Osteoblast (primary cell): ENCODE results near the gene CDKN1C. TPM values are rescaled to one million over a fixed set of nuclear protein-coding genes. Genes with fewer than 3 reads are reported as not detected.

ENCODE experiments used
- DNase-seq: peaks from one replicate; pipeline ENCODE4 v3.0.0; 2011; ENCODE audit warnings: low spot score, mixed read lengths; ENCODE audit not compliant: insufficient read length; ENCODE audit errors: missing footprints
- H2AFZ ChIP-seq: 2 replicates; pipeline ENCODE4 v1.6.0; 2011; ENCODE audit warnings: mild to moderate bottlenecking, low read length
- H3K27ac ChIP-seq: 2 replicates; pipeline ENCODE4 v1.5.1; 2011; ENCODE audit warnings: mild to moderate bottlenecking, low read depth, low read length, moderate library complexity
- H3K27me3 ChIP-seq: 2 replicates; pipeline ENCODE4 v1.6.0; 2012; ENCODE audit warnings: mild to moderate bottlenecking, control low read depth, inconsistent platforms, low read length, moderate library complexity; ENCODE audit not compliant: insufficient read depth
- H3K36me3 ChIP-seq: 2 replicates; pipeline ENCODE4 v1.5.1; 2011; ENCODE audit warnings: mild to moderate bottlenecking, low read length, control low read depth, moderate library complexity; ENCODE audit not compliant: insufficient read depth
- H3K4me1 ChIP-seq: 2 replicates; pipeline ENCODE4 v1.5.1; 2011; ENCODE audit warnings: mild to moderate bottlenecking, low read length, control low read depth, moderate library complexity; ENCODE audit not compliant: insufficient read depth
- H3K4me2 ChIP-seq: 2 replicates; pipeline ENCODE4 v1.6.0; 2011; ENCODE audit warnings: mild to moderate bottlenecking, low read length; ENCODE audit not compliant: insufficient read depth
- H3K4me3 ChIP-seq: fragments of 200-600 bp; sonication (generic); 3 replicates; pipeline ENCODE4 v1.5.1; 2012; ENCODE audit warnings: mild to moderate bottlenecking, low read length, inconsistent platforms; ENCODE audit not compliant: insufficient read depth
- H3K79me2 ChIP-seq: 2 replicates; pipeline ENCODE4 v1.6.0; 2012; ENCODE audit warnings: mild to moderate bottlenecking, low read length, control low read depth, inconsistent platforms; ENCODE audit not compliant: insufficient read depth
- H3K9me3 ChIP-seq: 2 replicates; pipeline ENCODE4 v1.5.1; 2011; ENCODE audit warnings: low read depth, low read length, control low read depth
- H4K20me1 ChIP-seq: 2 replicates; pipeline ENCODE4 v1.6.0; 2012; ENCODE audit warnings: mild to moderate bottlenecking, low read length, control low read depth; ENCODE audit not compliant: insufficient read depth
- CTCF ChIP-seq: IDR thresholded peaks from 2 replicates; pipeline ENCODE4 v1.5.1; 2011; ENCODE audit warnings: mild to moderate bottlenecking, low read depth, low read length, moderate library complexity; ENCODE audit errors: extremely low read depth
- total RNA-seq: library from RNA; depleted of rRNA; stranded (reverse); fragments of >200 nt; gene quantifications from 2 replicates; pipeline ENCODE4 v1.2.3, GENCODE V29; 2012

The CDKN1C gene
- total RNA-seq, 1 donor, result 10.9 TPM

DNA sequence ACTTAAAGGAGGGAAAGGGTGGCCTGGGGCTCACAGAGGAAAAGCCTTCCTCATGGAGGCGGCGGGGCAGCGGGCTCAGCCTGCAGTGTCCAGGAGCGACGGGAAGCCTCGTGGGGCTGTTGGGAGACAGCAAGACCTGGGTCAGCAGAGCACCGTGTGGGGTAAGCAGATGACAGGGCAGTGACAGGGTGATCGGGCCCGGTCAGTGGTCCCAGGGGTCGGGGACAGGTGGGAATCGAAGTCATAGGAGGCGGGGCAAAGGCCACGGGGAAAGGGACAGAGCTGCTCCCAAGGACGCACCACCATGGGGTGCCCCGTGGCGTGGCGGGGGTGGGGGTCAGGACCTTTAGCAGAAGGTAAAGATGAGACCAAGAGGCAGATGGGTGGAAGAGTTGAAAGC, 49.8 kb downstream of the CDKN1C start:
- Histone ChIP-seq H3K27me3 (peaks cover 14% of the 10 kb centered on the region), H2AFZ (no peak overlapping the region), H3K4me1 (no peaks in the 10 kb centered on the region), H4K20me1 (no peaks in the 10 kb centered on the region), H3K27ac (no peak overlapping the region), H3K4me3 (no peak overlapping the region), H3K4me2 (no peak overlapping the region), H3K36me3 (no peaks in the 10 kb centered on the region), H3K79me2 (no peaks in the 10 kb centered on the region), H3K9me3 (no peaks in the 10 kb centered on the region)
- DNase-seq, result no peak
- TF ChIP-seq CTCF, result no peak

- H3K27me3 ChIP-seq, result peaks cover 14% of the 10 kb centered on the region
- no peaks in the 10 kb centered on the region for H3K79me2 ChIP-seq
- no peak overlapping the region for H3K4me2 ChIP-seq
- TF ChIP-seq CTCF, result no peak
- DNase-seq, result no peak
- no peak overlapping the region for H3K4me3 ChIP-seq
- H3K4me1 ChIP-seq, result no peaks in the 10 kb centered on the region
- no peaks in the 10 kb centered on the region for H3K9me3 ChIP-seq
- no peak overlapping the region for H3K27ac ChIP-seq
- H2AFZ ChIP-seq, result no peak overlapping the region
- no peaks in the 10 kb centered on the region for H3K36me3 ChIP-seq
- H4K20me1 ChIP-seq, result no peaks in the 10 kb centered on the region
Measured at GRCh38 chr11:2835296-2835695, 50.3 kb downstream of the CDKN1C start.

- H4K20me1 ChIP-seq, result no peaks in the 10 kb centered on the region
- no peak overlapping the region for H2AFZ ChIP-seq
- TF ChIP-seq CTCF, result no peak
- no peaks in the 10 kb centered on the region for H3K4me1 ChIP-seq
- H3K36me3 ChIP-seq, result no peaks in the 10 kb centered on the region
- no peak for DNase-seq
- H3K9me3 ChIP-seq, result no peaks in the 10 kb centered on the region
- H3K27me3 ChIP-seq, result peaks cover 11% of the 10 kb centered on the region
- H3K4me2 ChIP-seq, result no peak overlapping the region
- H3K27ac ChIP-seq, result no peak overlapping the region
- H3K79me2 ChIP-seq, result no peaks in the 10 kb centered on the region
- H3K4me3 ChIP-seq, result no peak overlapping the region
Measured at GRCh38 chr11:2834503-2835273, 50.9 kb downstream of the CDKN1C start.

GRCh38 chr11:2833716-2834502, 51.7 kb downstream of the CDKN1C start:
- no peaks in the 10 kb centered on the region for H3K4me1 ChIP-seq
- no peak overlapping the region for H2AFZ ChIP-seq
- H3K4me3 ChIP-seq, result no peak overlapping the region
- DNase-seq, result no peak
- no peaks in the 10 kb centered on the region for H3K36me3 ChIP-seq
- peaks cover 11% of the 10 kb centered on the region for H3K27me3 ChIP-seq
- no peaks in the 10 kb centered on the region for H4K20me1 ChIP-seq
- H3K4me2 ChIP-seq, result no peak overlapping the region
- H3K79me2 ChIP-seq, result no peaks in the 10 kb centered on the region
- no peaks in the 10 kb centered on the region for H3K9me3 ChIP-seq
- no peak overlapping the region for H3K27ac ChIP-seq
- TF ChIP-seq CTCF, result no peak
